ENCODE results near the gene DGKG.

DNA sequence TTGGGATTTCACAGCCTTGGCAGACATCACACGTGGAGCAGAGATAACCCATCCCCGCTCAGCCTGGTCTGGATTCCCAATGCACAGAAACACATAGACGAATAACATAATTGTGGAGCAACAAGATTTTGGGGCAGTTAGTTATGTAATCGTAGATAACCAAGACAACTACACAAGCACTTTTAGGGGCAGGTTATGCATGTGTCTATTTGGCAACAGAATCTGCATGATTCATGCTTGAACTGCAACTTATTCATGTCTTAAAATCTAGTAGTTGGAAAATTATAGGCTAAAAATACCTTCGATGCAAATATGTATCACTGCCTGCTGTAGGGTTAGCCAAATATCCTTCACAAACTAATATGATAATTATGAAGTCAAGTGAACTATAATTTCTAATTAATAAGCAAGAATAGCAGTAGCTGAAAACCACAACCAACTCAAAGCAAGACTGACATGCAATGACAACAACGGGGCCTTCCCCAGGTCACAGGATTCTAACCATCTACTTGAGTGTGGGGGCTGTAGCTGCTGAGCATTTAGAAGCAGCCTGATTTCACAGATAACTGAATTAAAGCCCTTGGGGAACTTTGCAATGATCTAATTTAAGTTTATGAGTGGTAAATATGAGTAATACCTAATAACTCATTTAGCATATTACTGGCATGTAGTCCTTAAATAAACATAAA lies 31.1 kb downstream of the DGKG start:
- TF ChIP-seq POLR2AphosphoS5 (IDR thresholded peaks at IDR 0.05): no peak
- TF ChIP-seq, protein P1, sequence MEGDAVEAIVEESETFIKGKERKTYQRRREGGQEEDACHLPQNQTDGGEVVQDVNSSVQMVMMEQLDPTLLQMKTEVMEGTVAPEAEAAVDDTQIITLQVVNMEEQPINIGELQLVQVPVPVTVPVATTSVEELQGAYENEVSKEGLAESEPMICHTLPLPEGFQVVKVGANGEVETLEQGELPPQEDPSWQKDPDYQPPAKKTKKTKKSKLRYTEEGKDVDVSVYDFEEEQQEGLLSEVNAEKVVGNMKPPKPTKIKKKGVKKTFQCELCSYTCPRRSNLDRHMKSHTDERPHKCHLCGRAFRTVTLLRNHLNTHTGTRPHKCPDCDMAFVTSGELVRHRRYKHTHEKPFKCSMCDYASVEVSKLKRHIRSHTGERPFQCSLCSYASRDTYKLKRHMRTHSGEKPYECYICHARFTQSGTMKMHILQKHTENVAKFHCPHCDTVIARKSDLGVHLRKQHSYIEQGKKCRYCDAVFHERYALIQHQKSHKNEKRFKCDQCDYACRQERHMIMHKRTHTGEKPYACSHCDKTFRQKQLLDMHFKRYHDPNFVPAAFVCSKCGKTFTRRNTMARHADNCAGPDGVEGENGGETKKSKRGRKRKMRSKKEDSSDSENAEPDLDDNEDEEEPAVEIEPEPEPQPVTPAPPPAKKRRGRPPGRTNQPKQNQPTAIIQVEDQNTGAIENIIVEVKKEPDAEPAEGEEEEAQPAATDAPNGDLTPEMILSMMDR (IDR thresholded peaks at IDR 0.05): no peak

All from suprapubic skin (tissue), 3 donors.